ENCODE measurements around the gene CCDC192.

- TF ChIP-seq POLR2A (IDR thresholded peaks at IDR 0.05) (no peak), CTCF (IDR thresholded peaks at IDR 0.05) (no peak)
These were observed 98.7 kb downstream of the CCDC192 start for GRCh38 chr5:127801751-127802476.

Data from tibial nerve (tissue), 3 donors.